OCI-LY7 (cell line): ENCODE results near the gene SYNGR3. TPM values are rescaled to one million over a fixed set of nuclear protein-coding genes. Genes with fewer than 3 reads are reported as not detected.
"Not testable (repeated sequence)": the region's sequence is repeated elsewhere in the genome, so short reads cannot be mapped to it uniquely, and the experiment has no call there.

ENCODE experiments used
- BruUV-seq: library from RNA; stranded (reverse); fragments of 400-500 nt; replicated peaks from 2 replicates; lab custom pipeline; 2021; lab: Mats Ljungman, UMichigan
- CTCF ChIA-PET: fragments of 300-600 bp; sonication (Branson Sonifier 250); formaldehyde crosslinking; loops from one replicate; lab custom pipeline; 2022; ENCODE audit warnings: antibody characterized with exemption; ENCODE audit not compliant: unreplicated experiment; lab: Charles Lee
- POLR2A ChIA-PET: fragments of 300-600 bp; sonication (Branson Sonifier 250); formaldehyde crosslinking; loops from one replicate; lab custom pipeline; 2022; ENCODE audit warnings: antibody characterized with exemption; lab: Charles Lee
- DNase-seq: peaks from one replicate; pipeline ENCODE4 v3.0.0-alpha.2; 2015; ENCODE audit warnings: low spot score
- H2AFZ ChIP-seq: fragments of 200-600 bp; sonication (generic), shearing (Covaris generic); 2 replicates; pipeline ENCODE4 v1.6.1; 2014; ENCODE audit warnings: mild to moderate bottlenecking, antibody characterized with exemption, low read length, moderate library complexity
- H3K27ac ChIP-seq: fragments of 200-600 bp; sonication (generic); 2 replicates; pipeline ENCODE4 v1.5.1; 2014; ENCODE audit warnings: mixed run types, low read depth, mild to moderate bottlenecking, moderate library complexity, low read length, inconsistent platforms; ENCODE audit not compliant: poor library complexity, severe bottlenecking
- H3K36me3 ChIP-seq: fragments of 200-600 bp; sonication (generic); 2 replicates; pipeline ENCODE4 v1.6.1; 2014; ENCODE audit warnings: mild to moderate bottlenecking, antibody characterized with exemption, low read length, moderate library complexity, mixed read lengths; ENCODE audit not compliant: insufficient read depth
- H3K4me1 ChIP-seq: fragments of 200-600 bp; sonication (generic); 2 replicates; pipeline ENCODE4 v1.5.1; 2014; ENCODE audit warnings: mild to moderate bottlenecking, low read length; ENCODE audit not compliant: insufficient read depth, poor library complexity, severe bottlenecking
- H3K4me2 ChIP-seq: fragments of 200-600 bp; sonication (generic); 2 replicates; pipeline ENCODE4 v1.6.1; 2014; ENCODE audit warnings: mild to moderate bottlenecking, low read length
- H3K4me3 ChIP-seq: fragments of 200-600 bp; sonication (generic); 2 replicates; pipeline ENCODE4 v1.5.1; 2014; ENCODE audit warnings: mild to moderate bottlenecking, low read depth, low read length; ENCODE audit not compliant: poor library complexity, severe bottlenecking
- H3K79me2 ChIP-seq: fragments of 200-600 bp; sonication (generic); 2 replicates; pipeline ENCODE4 v1.6.1; 2016; ENCODE audit warnings: low read depth, mild to moderate bottlenecking, low read length, moderate library complexity, mixed read lengths; ENCODE audit not compliant: insufficient read depth
- H3K9me2 ChIP-seq: fragments of 200-600 bp; sonication (generic); 2 replicates; pipeline ENCODE4 v1.6.1; 2016; ENCODE audit warnings: mild to moderate bottlenecking, low read length, mixed read lengths; ENCODE audit not compliant: insufficient read depth
- H3K9me3 ChIP-seq: fragments of 200-600 bp; sonication (generic); 2 replicates; pipeline ENCODE4 v1.6.1; 2014; ENCODE audit warnings: mild to moderate bottlenecking, mixed run types, low read length, mixed read lengths
- H4K20me1 ChIP-seq: fragments of 200-600 bp; sonication (generic); 2 replicates; pipeline ENCODE4 v1.6.1; 2014; ENCODE audit warnings: mild to moderate bottlenecking, antibody characterized with exemption, low read length, moderate library complexity, mixed read lengths; ENCODE audit not compliant: insufficient read depth
- CTCF ChIP-seq: fragments of 200-600 bp; sonication (generic); conservative IDR thresholded peaks from 2 replicates; pipeline ENCODE4 v1.5.1; 2014; ENCODE audit warnings: mild to moderate bottlenecking, antibody characterized with exemption, low read length, moderate library complexity, mixed read lengths
- EZH2phosphoT487 ChIP-seq: fragments of 200-600 bp; sonication (generic); IDR thresholded peaks from 2 replicates; pipeline ENCODE4 v1.6.1; 2018; ENCODE audit warnings: low read depth, borderline replicate concordance, mild to moderate bottlenecking, mixed run types, antibody characterized with exemption, low read length, moderate library complexity, mixed read lengths
- intact Hi-C: fragments of 100-400 bp; cut with micrococcal nuclease; formaldehyde crosslinking; loops from one replicate; pipeline ENCODE4 v1.10.0; 2022; ENCODE audit not compliant: unreplicated experiment
- total RNA-seq, 2 experiments: library from RNA; depleted of rRNA in 1 of 2; stranded (reverse); fragments of >200 nt in 1 of 2; shearing (Covaris generic) in 1 of 2; gene quantifications; 2 replicates each; pipeline ENCODE4 v1.2.3, GENCODE V29; 2014 to 2022

SYNGR3 gene
- total RNA-seq, 2 experiments from 2014 or later = 10.3 to 11.1 TPM

DNA sequence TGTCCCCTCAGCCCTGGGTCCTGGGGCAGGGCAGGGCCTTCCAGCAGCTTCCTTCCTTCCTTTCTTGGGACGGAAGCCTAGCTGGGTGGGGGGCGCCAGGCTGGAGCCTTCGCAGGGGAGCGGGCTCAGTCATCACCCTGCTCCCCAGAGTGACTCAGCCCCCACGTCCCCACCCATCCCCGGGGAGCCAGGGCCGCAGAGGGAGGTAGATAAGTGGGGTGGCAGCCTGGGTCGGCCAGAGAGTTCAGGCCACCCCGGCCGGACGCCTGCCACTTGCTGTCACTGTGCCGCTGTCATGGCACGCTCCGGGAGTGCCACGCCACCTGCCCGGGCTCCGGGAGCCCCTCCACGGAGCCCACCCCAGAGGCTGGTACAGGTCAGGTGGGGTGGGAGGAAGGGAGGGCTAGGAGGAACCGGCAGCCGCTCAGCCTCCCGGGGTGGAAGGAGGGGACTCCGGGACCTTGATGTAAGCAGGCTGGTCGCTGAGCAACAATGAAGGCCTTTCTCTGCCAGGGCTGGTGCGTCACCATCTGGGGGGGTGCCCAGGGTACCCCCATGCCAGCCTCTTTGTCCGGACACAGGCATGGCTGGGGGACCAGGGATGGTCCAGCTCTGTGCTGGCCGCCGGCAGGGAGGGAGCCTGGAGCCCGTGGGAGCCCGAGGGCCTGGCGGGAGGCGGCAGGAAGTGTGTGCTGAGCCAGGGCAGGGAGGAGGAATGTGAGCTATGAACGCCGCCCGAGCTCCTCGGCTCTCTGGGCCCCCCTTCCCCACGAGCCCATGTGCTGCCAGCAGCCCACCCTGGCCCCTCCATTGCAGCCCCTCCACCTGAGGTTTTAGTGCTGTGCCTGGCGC, 43.5 kb downstream of the SYNGR3 start:
- Histone ChIP-seq H3K9me3 (no peaks in the 10 kb centered on the region), H2AFZ (no peak overlapping the region), H3K4me2 (no peak overlapping the region), H3K79me2 (no peaks in the 10 kb centered on the region), H3K4me1 (no peaks in the 10 kb centered on the region), H4K20me1 (no peaks in the 10 kb centered on the region), H3K36me3 (no peaks in the 10 kb centered on the region), H3K9me2 (no peaks in the 10 kb centered on the region), H3K4me3 (no peak overlapping the region), H3K27ac (no peak overlapping the region)
- no peak for DNase-seq
- POLR2A ChIA-PET = interaction anchor here (1.0 kb wide), 1 partner anchor 11 kb away, joined by 3 read pairs; no protein-coding TSS in a partner anchor
- CTCF ChIA-PET = no interaction called here
- intact Hi-C loops = no loop called here
- TF ChIP-seq EZH2phosphoT487 (no peak), CTCF (no peak)
- no TSS peak for BruUV-seq

- H4K20me1 ChIP-seq, H3K9me2 ChIP-seq, H3K79me2 ChIP-seq, H3K36me3 ChIP-seq, H3K9me3 ChIP-seq, H3K4me1 ChIP-seq, DNase-seq, H3K4me3 ChIP-seq, BruUV-seq, POLR2A ChIA-PET, H3K27ac ChIP-seq, H3K4me2 ChIP-seq, CTCF ChIA-PET, H2AFZ ChIP-seq, intact Hi-C loops: not testable (repeated sequence)
These were observed 44.3 kb downstream of the SYNGR3 start for GRCh38 chr16:2033909-2034695.

GRCh38 chr16:2034696-2035430, 45.1 kb downstream of the SYNGR3 start:
- intact Hi-C loops = no loop called here
- no peaks in the 10 kb centered on the region for H3K9me2 ChIP-seq
- no peaks in the 10 kb centered on the region for H3K36me3 ChIP-seq
- no peak overlapping the region for H3K4me3 ChIP-seq
- H3K9me3 ChIP-seq = no peaks in the 10 kb centered on the region
- no peaks in the 10 kb centered on the region for H4K20me1 ChIP-seq
- DNase-seq = no peak
- H3K4me1 ChIP-seq = no peaks in the 10 kb centered on the region
- POLR2A ChIA-PET = no interaction called here
- H3K4me2 ChIP-seq = no peak overlapping the region
- no peak overlapping the region for H2AFZ ChIP-seq
- H3K79me2 ChIP-seq = no peaks in the 10 kb centered on the region
- no TSS peak for BruUV-seq
- TF ChIP-seq EZH2phosphoT487 (no peak), CTCF (no peak)
- CTCF ChIA-PET = no interaction called here
- H3K27ac ChIP-seq = no peak overlapping the region
